ENCODE measurements around the gene MCM6.
A peak's percentile ranks its signal among the peaks of the same experiment; 100 is the strongest.
"Not testable (repeated sequence)": the region's sequence is repeated elsewhere in the genome, so short reads cannot be mapped to it uniquely, and the experiment has no call there.

MCM6 gene

DNA sequence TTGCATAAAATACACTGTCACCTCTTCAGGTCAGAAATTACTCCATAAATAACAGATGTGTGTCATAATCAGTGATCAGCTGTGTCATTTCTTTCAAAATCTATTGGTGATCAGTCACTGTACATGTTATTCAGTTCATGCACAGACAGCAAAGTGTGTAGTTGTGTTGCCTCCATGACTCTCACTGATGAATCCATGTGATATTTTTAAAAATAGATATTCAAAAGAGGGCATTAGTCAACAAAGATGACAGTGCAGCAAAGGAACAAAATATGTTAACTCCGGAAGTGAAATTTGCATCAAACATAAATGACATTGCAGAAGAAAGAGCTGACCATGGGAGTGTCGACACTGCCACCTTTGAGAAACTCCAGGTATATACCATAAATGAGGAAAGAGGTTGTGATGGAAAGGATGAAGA, 17.1 kb upstream of the MCM6 start:
- no peak overlapping the region for H3K4me3 ChIP-seq (ENCODE audit: low read depth, low read length)
- DNase-seq (ENCODE audit: low read depth, low spot score), result no peak
- ChIA-PET POLR2A (no interaction called here), CTCF (interaction anchor here (1.5 kb wide), 1 partner anchor 20 kb away, joined by 4 read pairs; no protein-coding TSS in a partner anchor)
- TF ChIP-seq, protein P1, sequence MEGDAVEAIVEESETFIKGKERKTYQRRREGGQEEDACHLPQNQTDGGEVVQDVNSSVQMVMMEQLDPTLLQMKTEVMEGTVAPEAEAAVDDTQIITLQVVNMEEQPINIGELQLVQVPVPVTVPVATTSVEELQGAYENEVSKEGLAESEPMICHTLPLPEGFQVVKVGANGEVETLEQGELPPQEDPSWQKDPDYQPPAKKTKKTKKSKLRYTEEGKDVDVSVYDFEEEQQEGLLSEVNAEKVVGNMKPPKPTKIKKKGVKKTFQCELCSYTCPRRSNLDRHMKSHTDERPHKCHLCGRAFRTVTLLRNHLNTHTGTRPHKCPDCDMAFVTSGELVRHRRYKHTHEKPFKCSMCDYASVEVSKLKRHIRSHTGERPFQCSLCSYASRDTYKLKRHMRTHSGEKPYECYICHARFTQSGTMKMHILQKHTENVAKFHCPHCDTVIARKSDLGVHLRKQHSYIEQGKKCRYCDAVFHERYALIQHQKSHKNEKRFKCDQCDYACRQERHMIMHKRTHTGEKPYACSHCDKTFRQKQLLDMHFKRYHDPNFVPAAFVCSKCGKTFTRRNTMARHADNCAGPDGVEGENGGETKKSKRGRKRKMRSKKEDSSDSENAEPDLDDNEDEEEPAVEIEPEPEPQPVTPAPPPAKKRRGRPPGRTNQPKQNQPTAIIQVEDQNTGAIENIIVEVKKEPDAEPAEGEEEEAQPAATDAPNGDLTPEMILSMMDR (IDR thresholded peaks at IDR 0.05; ENCODE audit: insufficient read depth, low read length, missing control alignments), result no peak

DNA sequence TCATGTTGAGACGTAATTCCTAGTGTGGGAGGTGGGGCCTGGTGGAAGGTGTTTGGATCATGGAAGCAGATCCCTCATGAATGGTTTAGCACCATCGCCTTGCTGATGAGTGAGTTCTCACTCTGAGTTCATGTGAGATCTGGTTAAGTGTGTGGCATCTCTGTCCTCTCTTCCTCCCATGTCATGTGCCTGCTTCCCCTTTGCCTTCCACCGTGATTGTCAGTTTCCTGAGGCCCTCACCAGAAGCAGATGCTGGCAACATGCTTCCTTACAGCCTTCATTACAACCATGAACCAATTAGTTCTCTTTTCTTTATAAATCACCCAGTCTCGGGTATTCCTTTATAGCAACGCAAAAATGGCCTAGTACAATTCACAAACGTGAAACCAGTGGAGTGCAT, 14.6 kb upstream of the MCM6 start:
- no peak for DNase-seq (ENCODE audit: low read depth, low spot score)
- CTCF ChIA-PET, result no interaction called here
- no peak overlapping the region for H3K4me3 ChIP-seq (ENCODE audit: low read depth, low read length)
- TF ChIP-seq, protein P1 (IDR thresholded peaks at IDR 0.05; ENCODE audit: insufficient read depth, low read length, missing control alignments), result no peak
- POLR2A ChIA-PET, result no interaction called here

DNA sequence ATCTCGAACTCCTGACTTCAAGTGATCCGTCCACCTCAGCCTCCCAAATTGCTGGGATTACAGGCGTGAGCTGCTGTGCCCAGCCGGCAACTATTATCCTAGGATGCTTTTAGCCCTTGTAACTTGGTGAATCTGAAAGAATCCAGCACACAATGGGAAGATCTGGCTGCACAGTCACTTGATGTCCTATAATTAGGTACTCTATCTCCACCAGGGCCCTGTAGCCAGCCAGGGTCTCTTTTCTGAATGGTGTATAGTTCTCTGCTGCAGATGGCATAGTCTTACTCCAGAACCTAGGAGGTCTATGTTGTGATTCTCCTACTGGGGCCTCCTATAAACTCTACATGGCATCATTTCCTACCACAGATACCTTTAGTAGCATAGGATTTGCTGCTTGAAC, 13.9 kb upstream of the MCM6 start:
- no peak overlapping the region for H3K4me3 ChIP-seq (ENCODE audit: low read depth, low read length)
- POLR2A ChIA-PET, result no interaction called here
- CTCF ChIA-PET, result interaction anchor here (0.9 kb wide), 1 partner anchor 14 kb away, joined by 3 read pairs; no protein-coding TSS in a partner anchor
- no peak for DNase-seq (ENCODE audit: low read depth, low spot score)
- TF ChIP-seq, protein P1 (IDR thresholded peaks at IDR 0.05; ENCODE audit: insufficient read depth, low read length, missing control alignments), result no peak

DNA sequence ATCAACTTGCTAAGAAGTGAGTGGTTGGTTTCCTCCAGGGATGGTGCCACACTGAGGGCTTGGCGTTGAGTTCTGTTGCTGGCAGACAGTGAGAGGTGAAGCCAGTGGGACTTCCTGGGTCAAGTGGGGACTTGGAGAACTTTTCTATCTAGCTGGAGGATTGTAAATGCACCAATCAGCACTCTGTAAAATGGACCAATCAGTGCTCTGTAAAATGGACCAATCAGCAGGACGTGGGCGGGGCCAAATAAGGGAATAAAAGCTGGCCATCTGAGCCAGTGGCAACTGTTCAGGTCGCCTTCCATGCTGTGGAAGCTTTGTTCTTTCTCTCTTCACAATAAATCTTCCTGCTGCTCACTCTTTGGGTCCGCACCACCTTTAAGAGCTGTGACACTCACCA, 12.3 kb upstream of the MCM6 start:
- H3K4me3 ChIP-seq (ENCODE audit: low read depth, low read length); CTCF ChIA-PET; DNase-seq (ENCODE audit: low read depth, low spot score); POLR2A ChIA-PET: not testable (repeated sequence)

DNA sequence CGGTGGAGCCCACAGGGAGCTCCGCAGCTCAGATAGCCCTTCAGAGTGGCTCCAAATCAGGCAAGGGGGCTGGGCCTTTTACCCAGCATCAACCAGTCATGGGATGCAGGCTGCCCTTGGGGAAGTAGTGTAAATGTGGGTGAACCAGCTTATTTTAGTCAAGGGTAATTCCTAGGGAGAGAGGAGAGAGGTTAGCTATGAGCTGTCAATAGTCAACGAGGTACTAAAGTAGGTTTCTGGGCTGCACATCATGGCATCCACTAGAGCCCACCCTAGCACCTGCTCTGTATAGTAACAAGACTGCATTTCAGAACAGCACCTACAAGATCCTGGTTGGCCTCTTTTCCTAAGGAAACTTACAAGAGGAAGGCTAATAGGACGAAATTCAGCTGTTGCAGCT, 9.5 kb upstream of the MCM6 start:
- POLR2A ChIA-PET, result no interaction called here
- CTCF ChIA-PET, result no interaction called here
- DNase-seq (ENCODE audit: low read depth, low spot score), result no peak
- TF ChIP-seq, protein P1 (IDR thresholded peaks at IDR 0.05; ENCODE audit: insufficient read depth, low read length, missing control alignments), result no peak
- no peak overlapping the region for H3K4me3 ChIP-seq (ENCODE audit: low read depth, low read length)

DNA sequence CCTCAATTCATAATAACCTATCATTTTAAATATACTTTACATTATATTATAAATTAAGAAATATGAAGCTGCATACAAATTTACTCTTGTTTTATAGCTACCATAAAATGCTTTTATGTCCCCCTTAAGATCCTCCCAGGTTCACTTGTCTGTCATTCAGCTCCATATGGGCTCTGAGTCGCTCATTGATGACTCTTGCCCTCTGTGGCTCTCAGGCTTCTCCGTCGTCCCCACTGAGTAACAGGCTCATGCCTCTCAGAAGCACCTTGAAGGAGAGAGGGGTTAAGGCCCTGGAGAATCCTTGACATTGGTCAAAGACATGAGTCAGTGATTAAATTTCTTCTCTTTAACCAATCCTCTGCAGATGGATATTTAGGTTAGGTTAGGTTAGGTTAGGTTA, 6.2 kb upstream of the MCM6 start:
- POLR2A ChIA-PET, result no interaction called here
- TF ChIP-seq, protein P1 (IDR thresholded peaks at IDR 0.05; ENCODE audit: insufficient read depth, low read length, missing control alignments), result no peak
- DNase-seq (ENCODE audit: low read depth, low spot score), result no peak
- CTCF ChIA-PET, result interaction anchor here (1.1 kb wide), 1 partner anchor 32 kb away, joined by 3 read pairs; no protein-coding TSS in a partner anchor
- H3K4me3 ChIP-seq (ENCODE audit: low read depth, low read length), result no peak overlapping the region

DNA sequence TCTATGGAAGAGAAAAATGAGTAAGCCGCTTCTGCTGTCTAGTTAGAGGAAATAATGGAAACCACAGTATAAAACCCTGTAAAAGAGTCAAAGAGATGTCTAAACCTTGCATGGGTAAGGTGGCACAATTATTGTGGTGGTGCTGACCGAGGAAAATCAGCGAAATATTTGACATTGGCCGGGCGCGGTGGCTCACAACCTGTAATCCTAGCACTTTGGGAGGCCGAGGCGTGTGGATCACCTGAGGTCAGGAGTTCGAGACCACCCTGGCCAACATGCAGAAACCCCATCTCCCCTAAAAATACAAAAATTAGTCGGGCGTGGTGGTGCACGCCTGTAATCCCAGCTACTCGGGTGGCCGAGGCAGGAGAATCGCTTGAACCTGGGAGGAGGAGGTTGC, 527 bp upstream of the MCM6 start:
- CTCF ChIA-PET, result interaction anchor here (0.7 to 1.4 kb wide), 2 partner anchors 20 to 37 kb away, joined by 3 to 4 read pairs; no protein-coding TSS in a partner anchor
- not testable (repeated sequence) for DNase-seq (ENCODE audit: low read depth, low spot score)
- peak overlapping the region; percentile 72 for H3K4me3 ChIP-seq (ENCODE audit: low read depth, low read length)
- POLR2A ChIA-PET, result interaction anchor here (1.8 kb wide), 1 partner anchor 37 kb away, joined by 5 read pairs; no protein-coding TSS in a partner anchor

Measured in AG04449 (cell line).